NCI-H748 treated with DMSO at 0.1 percent for 48 hours (cell line): ENCODE measurements around the gene PLA2G6.
"Not testable (repeated sequence)": the region's sequence is repeated elsewhere in the genome, so short reads cannot be mapped to it uniquely, and the experiment has no call there.

Source experiments
- DNase-seq: peaks from one replicate; lab custom pipeline; 2025; lab: John Stamatoyannopoulos, UW

PLA2G6 gene

DNA sequence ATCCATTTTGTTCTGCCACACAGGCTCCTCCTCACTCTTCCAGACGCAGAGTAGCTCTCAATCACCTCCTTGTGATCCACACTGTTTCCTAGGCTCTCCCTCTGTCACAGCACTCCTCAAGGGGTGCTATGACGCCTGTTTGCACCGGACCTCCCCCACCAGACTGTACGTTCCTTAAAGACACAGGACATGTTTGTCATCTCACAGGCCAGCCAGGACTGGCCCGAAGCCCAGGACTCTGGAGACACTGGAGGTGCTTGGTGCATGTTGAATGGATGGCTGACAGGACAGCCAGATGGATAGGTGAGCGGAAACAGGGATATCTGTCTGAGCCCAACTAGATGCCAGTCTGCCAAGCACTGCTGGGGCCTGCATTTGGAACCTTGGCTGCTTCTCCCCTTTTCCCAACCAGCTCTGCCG, 13.6 kb downstream of the PLA2G6 start:
- no peak for DNase-seq

- no peak for DNase-seq
Measured at GRCh38 chr22:38165922-38166593, 15.6 kb downstream of the PLA2G6 start.

GRCh38 chr22:38164551-38164918, 17.1 kb downstream of the PLA2G6 start:
- no peak for DNase-seq

DNA sequence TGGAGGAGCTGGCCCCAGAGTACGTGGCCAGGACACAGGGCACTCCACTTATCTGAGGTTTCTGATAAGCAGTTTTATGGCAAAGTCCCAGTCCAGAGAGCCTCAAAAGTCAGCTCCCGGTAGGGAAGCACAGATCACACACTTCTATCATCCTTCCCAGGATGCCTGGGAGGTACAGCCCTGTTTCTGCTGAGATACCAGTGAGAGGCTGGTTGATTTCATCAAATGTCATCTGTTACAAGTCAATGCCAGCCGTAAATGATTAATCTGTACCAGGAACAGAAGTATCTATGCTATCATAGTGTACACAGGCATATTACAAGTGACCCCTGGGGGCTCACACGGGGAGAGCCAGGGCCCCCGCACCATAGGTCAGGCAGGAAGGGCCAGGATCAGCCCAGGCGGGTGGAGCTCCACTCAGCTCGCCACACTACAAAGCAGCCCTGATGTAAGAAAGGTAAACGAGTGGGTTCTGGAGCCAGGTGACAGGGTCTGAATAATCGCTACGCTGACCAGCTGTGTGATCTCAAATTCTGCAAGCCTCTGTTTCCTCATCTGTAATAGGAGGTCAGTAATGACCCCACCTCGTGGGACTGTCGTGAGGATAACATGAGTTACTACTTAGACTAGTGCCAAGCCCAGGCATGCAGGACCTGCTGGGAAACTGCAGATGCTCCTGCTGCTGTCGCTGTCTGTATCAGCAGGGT, 17.6 kb downstream of the PLA2G6 start:
- DNase-seq, result no peak

GRCh38 chr22:38162881-38163843, 18.5 kb downstream of the PLA2G6 start:
- no peak for DNase-seq

- no peak for DNase-seq
Measured at GRCh38 chr22:38155703-38156102, 25.9 kb downstream of the PLA2G6 start.

DNA sequence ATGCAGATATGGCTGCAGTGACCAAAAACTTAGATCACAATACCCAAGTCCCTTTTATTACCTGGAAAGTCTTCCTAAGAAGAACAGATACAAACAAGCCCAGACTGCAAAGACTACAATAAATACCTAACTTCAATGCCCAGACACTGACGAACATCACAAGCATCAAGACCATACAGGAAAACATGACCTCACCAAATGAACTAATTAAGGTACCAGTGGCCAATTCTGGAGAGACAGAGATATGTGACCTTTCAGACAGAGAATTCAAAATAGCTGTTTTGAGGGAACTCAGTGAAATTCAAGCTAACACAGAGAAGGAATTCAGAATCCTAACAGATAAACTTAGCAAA, 27.1 kb downstream of the PLA2G6 start:
- DNase-seq, result not testable (repeated sequence)

DNA sequence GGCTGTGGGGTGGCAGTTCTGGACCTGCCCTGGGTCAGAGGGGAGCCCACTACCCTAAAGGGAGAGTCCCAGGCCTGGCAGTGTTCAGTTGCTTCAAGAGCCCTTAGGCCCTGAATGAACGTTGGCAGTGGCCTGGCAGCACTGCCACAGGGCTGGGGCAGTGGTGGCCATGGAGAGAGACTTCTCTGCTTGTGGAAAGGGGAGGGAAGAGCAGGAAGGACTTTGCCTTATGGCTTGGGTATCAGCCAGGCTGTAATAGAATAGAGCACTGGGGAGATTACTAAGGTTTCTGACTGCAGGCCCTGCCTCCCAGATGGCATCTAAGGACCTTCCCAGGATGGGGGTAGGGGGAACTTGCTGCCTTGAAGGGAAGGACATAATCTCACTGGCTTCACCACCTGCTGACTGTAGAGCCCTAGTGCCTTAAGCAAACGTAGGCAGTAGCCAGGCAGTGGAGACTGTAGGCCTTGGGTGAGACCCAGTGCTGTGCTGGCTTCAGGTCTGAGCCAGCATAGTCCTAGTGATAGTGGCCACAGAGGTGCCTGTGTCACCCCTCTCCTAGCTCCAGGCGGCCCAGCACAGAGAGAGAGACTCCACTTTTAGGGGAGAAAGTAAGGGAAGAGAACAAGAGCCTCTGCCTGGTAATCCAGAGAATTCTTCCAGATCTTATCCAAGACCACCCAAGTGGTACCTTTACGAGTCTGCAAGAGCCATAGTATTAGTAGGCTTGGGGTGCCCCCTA, 27.6 kb downstream of the PLA2G6 start:
- no peak for DNase-seq

- DNase-seq, result no peak
Measured at GRCh38 chr22:38151126-38151500, 30.5 kb downstream of the PLA2G6 start.

- DNase-seq, result no peak
Measured at GRCh38 chr22:38148245-38148644, 33.4 kb downstream of the PLA2G6 start.

- DNase-seq, result not testable (repeated sequence)
Measured at GRCh38 chr22:38146166-38146565, 35.5 kb downstream of the PLA2G6 start.

DNA sequence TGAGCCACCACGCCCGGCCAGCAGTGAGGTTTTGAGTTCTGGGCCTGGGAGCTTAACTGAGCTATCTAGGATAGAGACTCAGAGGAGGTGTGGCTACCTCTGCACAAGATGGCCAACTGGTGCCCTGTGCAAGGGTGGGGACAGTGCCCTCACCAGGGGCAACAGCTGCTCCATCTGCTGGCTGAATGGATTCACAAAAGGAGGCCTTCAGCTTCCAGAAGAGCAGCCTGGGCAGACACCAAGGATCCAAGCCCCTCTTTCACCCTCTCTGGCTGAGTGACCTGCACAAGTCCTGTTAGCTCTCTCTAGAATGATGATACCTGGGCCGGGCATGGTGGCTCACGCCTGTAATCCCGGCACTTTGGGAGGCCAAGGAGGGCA, 37.6 kb downstream of the PLA2G6 start:
- no peak for DNase-seq

DNA sequence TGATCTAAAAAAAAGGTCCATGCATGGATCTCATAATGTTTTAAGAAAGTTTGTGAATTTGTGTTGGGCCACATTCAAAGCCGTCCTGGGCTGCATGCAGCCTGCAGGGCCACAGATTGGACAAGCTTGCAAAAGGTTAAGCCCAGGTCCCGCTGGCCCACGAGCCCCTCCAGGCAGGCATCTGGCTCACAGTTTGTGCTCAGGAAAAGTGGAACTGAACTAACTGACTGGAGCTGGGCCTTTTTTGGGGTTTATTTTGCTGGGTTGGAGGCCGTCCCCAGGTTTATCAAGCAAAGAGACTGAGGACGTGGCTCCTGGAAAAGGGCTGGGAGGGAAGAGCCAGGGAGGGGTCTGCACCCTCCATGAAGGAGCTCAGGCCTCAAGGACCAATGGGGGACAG, 39.0 kb downstream of the PLA2G6 start:
- no peak for DNase-seq

DNA sequence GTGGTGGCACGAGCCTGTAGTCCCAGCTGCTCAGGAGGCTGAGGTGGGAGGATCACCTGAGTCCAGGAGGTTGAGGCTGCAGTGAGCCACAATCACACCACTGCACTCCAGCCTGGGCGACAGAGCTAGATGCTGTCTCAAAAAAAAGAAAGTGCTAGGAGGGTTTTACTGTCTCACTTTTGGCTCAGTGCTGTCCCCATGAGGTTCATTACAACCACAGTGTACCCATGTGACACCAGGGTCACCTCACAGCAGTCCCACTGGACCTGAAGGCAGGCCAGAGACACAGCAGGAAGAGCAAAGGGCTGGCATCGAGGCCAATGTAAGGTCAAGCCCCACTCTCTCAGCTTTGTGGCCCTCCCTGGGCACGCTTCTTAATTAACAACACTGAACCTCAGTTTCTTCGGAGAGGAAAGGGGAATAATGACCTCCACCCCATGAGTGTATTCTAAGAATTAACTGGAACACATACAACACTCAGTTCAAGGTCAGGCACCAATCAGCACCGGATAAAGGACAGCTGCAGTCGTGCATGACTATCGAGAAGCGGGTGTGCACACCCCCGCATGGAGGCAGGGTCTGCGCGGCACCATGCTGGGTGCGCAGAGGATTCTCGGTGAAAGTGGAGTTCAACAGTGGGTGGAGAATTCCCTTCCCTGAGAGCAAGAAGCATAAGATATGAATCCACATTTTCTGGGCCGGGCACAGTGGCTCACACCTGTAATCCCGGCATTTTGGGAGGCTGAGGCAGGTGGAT, 40.2 kb downstream of the PLA2G6 start:
- no peak for DNase-seq

- DNase-seq, result no peak
Measured at GRCh38 chr22:38139901-38140300, 41.7 kb downstream of the PLA2G6 start.

- no peak for DNase-seq
Measured at GRCh38 chr22:38138961-38139360, 42.7 kb downstream of the PLA2G6 start.

DNA sequence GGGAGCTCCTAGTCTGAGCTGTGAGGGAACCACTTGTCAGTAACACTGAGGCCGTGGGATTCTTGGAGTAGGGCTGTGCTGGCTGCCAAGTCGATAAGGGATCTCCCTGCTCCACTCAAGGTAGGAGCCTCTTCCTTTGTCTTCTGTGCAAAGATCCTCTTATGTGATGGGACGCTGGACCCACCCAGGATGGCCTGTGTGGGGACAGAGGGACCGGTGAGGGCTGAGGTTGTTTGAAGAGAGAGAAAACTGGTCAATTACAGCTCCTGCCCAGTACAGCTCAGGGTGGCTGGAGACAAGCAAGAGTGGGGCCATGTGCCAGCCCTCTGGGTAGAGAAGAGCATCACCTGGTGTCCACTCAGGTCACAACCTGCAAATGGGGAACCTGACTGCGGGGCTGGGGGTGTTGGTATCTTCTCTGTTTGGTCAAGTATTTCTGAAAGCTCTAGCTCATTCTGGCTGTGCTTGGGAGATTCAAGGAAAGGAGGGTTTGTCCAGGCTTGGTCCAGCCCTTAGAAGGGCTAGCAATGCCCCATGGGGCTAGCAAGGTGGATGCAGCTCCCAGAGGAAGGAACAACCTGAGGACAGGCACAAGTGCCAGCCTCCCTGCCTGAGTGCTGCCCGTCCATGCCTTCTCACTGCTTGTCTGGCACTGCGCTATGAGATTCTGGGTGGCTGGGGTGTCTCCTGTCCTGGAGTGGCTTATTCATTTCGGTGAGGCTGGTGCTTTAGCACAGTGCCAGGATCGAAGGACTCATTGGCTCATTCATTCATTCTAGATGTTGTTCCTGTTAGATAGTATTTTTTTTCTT, 43.5 kb downstream of the PLA2G6 start:
- no peak for DNase-seq

DNA sequence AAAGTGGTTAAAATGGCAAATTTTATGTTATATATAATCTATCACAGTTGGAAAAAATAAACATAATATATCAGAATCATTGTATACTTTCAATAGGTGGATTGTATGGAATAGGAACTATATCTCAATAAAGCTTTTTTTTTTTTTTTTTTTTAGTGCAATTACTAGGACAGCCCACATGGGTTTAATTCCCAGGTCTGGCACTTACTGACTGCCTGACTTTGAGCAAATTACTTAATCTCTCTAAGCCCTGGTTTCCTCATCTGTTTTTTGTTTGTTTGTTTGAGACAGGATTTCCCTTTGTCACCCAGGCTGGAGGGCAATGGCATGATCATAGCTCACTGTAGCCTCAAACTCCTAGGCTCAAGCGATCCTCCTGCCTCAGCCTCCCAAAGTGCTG, 45.0 kb downstream of the PLA2G6 start:
- no peak for DNase-seq

DNA sequence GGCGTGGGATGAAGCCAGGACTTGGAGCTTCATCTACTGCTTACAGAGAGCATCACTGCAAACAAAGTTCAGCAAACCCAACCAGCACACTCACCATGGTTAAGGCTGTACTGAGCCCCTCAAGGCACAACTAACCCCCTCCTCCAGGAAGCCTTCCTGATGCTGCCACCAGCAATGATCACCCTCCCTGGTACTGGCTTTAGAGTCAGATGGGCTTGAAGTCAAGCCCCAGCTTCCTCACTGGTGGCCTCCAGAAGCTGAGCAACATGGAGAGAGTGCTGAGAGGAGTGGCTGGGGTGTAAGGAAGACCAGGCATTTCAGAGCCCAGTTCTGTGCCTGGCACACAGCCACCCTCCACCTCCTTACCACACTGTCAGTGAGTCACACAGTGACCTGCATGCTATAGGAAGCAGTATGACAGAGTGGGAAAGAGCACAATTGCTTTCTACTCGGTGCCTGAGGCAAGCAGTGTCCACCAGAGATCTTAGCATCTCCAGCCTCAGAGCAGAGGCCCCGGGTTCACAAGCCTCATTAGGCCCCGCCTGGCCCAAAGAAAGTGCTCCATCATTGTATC, 46.4 kb downstream of the PLA2G6 start:
- no peak for DNase-seq

GRCh38 chr22:38133331-38133730, 48.3 kb downstream of the PLA2G6 start:
- DNase-seq, result no peak
